Urothelium cell line (cell line): ENCODE results near the gene NAV2.

Source experiments
- DNase-seq: peaks from one replicate; pipeline ENCODE4 v3.0.0; 2011; ENCODE audit warnings: low spot score, mixed read lengths
- FAIRE-seq: peaks from 2 replicates; lab custom pipeline; 2011; peaks lifted over from hg19 to GRCh38; lab: Jason Lieb, UNC

Gene NAV2

GRCh38 chr11:20159466-20160381 is 447.1 kb downstream of the NAV2 start:
- FAIRE-seq (no peak), DNase-seq (no peak)

DNA sequence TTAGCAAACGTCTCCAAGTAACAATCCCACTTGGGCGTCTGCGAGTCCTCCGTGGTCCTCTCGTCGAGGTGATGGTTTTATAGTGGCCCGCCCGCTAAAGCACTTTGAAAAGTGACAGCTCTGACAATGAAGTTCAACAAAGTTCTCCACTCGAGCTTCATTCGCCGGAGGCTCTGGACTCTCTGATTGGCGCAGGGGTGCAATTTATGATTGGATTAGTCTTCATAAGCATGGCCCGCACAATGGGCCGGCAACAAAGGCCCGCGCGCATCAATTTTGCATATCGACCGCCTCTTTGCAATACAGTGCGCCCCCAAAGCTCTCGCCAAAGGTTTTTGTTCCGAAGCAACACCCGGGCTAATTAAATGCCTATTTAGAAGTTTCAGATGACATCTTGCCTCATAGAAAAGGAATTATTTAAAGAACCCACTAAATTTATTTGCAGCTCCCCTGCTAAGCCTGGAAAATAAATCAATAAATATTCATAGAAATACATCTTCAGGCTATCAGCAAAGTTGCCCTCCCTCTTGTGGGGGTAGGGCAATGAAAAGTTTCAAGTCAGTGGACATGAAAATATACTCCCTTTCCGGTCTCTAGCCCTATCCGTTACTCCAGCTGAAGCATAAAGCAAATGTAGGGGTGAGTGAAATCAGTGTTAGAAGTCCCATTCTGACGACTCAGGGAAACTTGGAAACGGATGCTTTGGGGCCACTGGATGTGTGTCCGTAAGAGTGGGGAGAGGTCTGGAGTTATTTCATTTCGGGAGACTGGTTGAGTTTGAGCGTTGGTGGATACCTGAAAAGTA is 448.0 kb downstream of the NAV2 start, which contains the start of gene DBX1:
DBX1 (minus strand) TSS at position 51 of the 805 bp plus-strand sequence. CDS start 151 bp downstream, outside the sequence.
- FAIRE-seq: no peak

DNA sequence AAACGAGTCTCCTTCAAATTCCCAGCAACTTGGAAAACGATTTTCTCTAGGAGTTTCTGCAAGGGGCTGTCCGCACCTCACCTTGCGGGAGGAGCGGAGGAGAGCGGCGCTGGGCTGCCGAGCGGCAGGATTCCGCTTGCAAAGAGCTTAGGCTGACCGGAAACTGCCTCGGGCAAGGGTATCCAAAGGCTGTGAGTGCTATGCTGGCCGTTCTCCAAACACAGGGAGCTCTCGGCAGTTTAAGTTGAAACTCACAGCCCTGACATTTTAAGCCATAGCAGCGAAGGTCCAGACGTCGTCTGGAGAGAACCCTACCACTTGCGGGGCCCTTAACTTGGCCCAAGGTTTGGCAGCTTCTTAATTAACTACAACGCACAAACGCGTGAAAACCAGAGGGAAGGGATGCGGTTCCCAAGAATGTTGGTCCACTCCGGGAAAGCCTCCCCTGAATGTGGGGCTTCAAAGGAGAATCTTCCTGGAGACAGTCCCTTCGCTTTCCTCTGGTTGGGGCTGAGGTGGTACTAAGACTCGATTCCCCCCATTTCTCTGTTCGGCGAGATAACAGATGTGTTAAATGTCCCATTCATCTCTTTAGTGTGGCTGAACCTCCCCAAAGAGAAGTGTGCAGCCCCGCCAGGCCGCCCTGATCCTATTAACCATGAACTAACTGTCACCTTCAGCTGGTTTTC is 448.7 kb downstream of the NAV2 start:
- FAIRE-seq (no peak), DNase-seq (no peak)

More for the DNA sequence above, 448.0 kb downstream of the NAV2 start, which contains the start of gene DBX1:
- DNase-seq: no peak

DNA sequence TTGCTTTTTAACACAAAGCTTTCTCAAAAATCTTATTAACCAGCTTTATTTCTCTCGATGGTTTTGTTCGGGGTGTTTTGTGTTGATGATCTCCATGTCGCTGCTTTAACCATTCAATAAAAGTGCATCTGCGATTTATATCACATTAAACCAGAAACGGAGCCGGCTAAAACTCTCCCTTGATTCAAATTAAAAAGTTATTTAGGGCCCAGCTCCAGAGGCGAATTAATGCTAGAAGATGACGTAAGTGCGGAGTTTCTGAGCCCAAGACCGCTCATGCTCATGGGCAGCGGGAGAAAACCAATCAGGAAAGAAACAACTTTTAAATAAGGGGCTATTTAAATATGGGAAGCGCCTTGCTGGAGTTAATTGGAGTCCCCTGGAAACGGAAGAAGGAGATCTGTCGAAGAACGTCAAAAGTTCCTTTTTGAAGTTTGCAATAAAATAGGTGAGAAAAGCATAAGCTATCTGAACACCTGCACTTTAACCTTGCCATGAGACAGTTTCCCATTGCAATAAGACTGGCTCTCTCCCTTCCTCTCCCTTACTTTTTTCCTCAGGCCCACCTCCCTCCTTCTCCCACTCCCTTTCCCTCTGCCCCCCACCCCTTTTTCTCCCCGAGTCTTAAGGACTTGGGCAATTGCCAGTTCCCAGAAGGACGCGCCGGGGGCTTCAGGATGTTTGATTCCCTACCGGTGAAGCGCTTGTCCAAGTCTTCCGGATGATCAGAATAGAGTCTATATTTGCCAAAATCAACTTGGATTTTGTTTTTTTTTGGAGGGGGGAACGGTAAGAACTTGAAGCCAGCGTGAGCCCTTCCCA is 449.5 kb downstream of the NAV2 start:
- DNase-seq: no peak
- FAIRE-seq: no peak

GRCh38 chr11:20162824-20163782 is 450.5 kb downstream of the NAV2 start:
- no peak for FAIRE-seq

GRCh38 chr11:20163783-20164481 is 451.3 kb downstream of the NAV2 start:
- FAIRE-seq: no peak
- DNase-seq: no peak

More at GRCh38 chr11:20162824-20163782, 450.5 kb downstream of the NAV2 start:
- DNase-seq: no peak
